K562 (cell line): ENCODE results near the gene FBXO48. TPM values are rescaled to one million over a fixed set of nuclear protein-coding genes. Genes with fewer than 3 reads are reported as not detected.
A peak's percentile ranks its signal among the peaks of the same experiment; 100 is the strongest.

ENCODE experiments used
- ATF4 ChIP-seq: fragments of 450-650 bp; formaldehyde crosslinking; IDR thresholded peaks from 2 replicates; pipeline ENCODE4 v1.4.0; 2022; ENCODE audit warnings: mild to moderate bottlenecking, moderate library complexity
- ATF7 ChIP-seq: fragments of 450-650 bp; IDR thresholded peaks from 2 replicates; pipeline ENCODE4 v1.7.1; 2014; ENCODE audit warnings: mild to moderate bottlenecking, moderate library complexity
- BACH1 ChIP-seq: fragments of 200-800 bp; sonication (Bioruptor generic); IDR thresholded peaks from 2 replicates; pipeline ENCODE4 v1.6.1; 2016; ENCODE audit warnings: missing genetic modification characterization, missing compliant biosample characterization
- BRCA1 ChIP-seq, 2 experiments: fragments of 450-650 bp in 1 of 2; sonication (generic) in 1 of 2; formaldehyde crosslinking in 1 of 2; IDR thresholded peaks; 2 replicates each; pipeline versions ENCODE4 v1.5.0 to v1.6.1; 2017 to 2020; ENCODE audit warnings: mild to moderate bottlenecking in 1 of 2, missing genetic modification reagents in 1 of 2
- CHCHD3 ChIP-seq: fragments of 250-450 bp; sonication (Bioruptor Pico); IDR thresholded peaks from 2 replicates; pipeline ENCODE4 v2.1.2; 2022; ENCODE audit warnings: mild to moderate bottlenecking
- CREB3 ChIP-seq: fragments of 450-650 bp; conservative IDR thresholded peaks from 2 replicates; pipeline ENCODE4 v1.6.1; 2016; ENCODE audit warnings: missing genetic modification characterization, low read depth, mild to moderate bottlenecking, missing compliant biosample characterization, moderate library complexity
- GABPB2 ChIP-seq: fragments of 250-450 bp; sonication (Bioruptor Pico); conservative IDR thresholded peaks from 2 replicates; pipeline ENCODE4 v1.5.1; 2021; ENCODE audit warnings: mild to moderate bottlenecking
- HINFP ChIP-seq: fragments of 450-650 bp; conservative IDR thresholded peaks from 2 replicates; pipeline ENCODE4 v1.6.1; 2016; ENCODE audit warnings: missing genetic modification characterization, low read depth, mild to moderate bottlenecking, control low read depth, missing compliant biosample characterization
- L3MBTL2 ChIP-seq: fragments of 450-650 bp; IDR thresholded peaks from 2 replicates; pipeline ENCODE4 v1.6.1; 2016; ENCODE audit warnings: mild to moderate bottlenecking, moderate library complexity
- NR3C1 ChIP-seq: sonication (generic); formaldehyde crosslinking; IDR thresholded peaks from 2 replicates; pipeline ENCODE4 v1.8.1; 2022; ENCODE audit warnings: missing genetic modification reagents
- PML ChIP-seq: IDR thresholded peaks from 2 replicates; pipeline ENCODE4 v1.6.1; 2012; ENCODE audit warnings: low read length, inconsistent platforms
- PRMT5 ChIP-seq: sonication (generic); formaldehyde crosslinking; IDR thresholded peaks from 2 replicates; pipeline ENCODE4 v1.5.0; 2020; ENCODE audit warnings: missing genetic modification reagents
- RBM15 ChIP-seq: fragments of 200-400 bp; formaldehyde crosslinking; IDR thresholded peaks from 2 replicates; pipeline ENCODE4 v1.6.1; 2018; ENCODE audit warnings: mild to moderate bottlenecking, low read length, moderate library complexity; ENCODE audit not compliant: insufficient read depth
- RBM22 ChIP-seq: fragments of 200-400 bp; formaldehyde crosslinking; IDR thresholded peaks from 2 replicates; pipeline ENCODE4 v1.6.1; 2018; ENCODE audit warnings: low read length, low read depth; ENCODE audit not compliant: poor library complexity, severe bottlenecking
- RBM34 ChIP-seq: fragments of 200-400 bp; formaldehyde crosslinking; IDR thresholded peaks from 2 replicates; pipeline ENCODE4 v1.6.1; 2018; ENCODE audit warnings: low read length, borderline replicate concordance; ENCODE audit not compliant: insufficient read depth
- SLC30A9 ChIP-seq: fragments of 250-450 bp; sonication (Bioruptor Pico); IDR thresholded peaks from 2 replicates; pipeline ENCODE4 v1.8.0; 2022; ENCODE audit warnings: mild to moderate bottlenecking, moderate library complexity
- TCFL5 ChIP-seq: fragments of 250-450 bp; sonication (Bioruptor Pico); conservative IDR thresholded peaks from 2 replicates; pipeline ENCODE4 v1.6.1; 2021; ENCODE audit warnings: mild to moderate bottlenecking, moderate library complexity, matching md5 sums
- TRIM24 ChIP-seq, 2 experiments: fragments of 450-650 bp; IDR thresholded peaks; 2 replicates each; pipeline ENCODE4 v1.6.1; 2016
- U2AF2 ChIP-seq: fragments of 200-400 bp; formaldehyde crosslinking; optimal IDR thresholded peaks from 2 replicates; pipeline ENCODE3; 2017; ENCODE audit warnings: low read depth, mild to moderate bottlenecking, low read length
- ZNF121 ChIP-seq: sonication (generic); formaldehyde crosslinking; conservative IDR thresholded peaks from 2 replicates; pipeline ENCODE4 v1.8.0; 2022; ENCODE audit warnings: missing genetic modification reagents
- ZNF282 ChIP-seq: sonication (generic); formaldehyde crosslinking; IDR thresholded peaks from 2 replicates; pipeline ENCODE4 v1.8.1; 2023; ENCODE audit warnings: missing genetic modification reagents
- polyA plus RNA-seq, 8 experiments: library from polyadenylated mRNA; depleted of rRNA in 4 of 8; stranded (reverse) in 5 of 8; unstranded in 3 of 8; fragments of >200 nt; fragmentation: Nextera tagmentation in 2 of 8; fragmentation: Illumina TruSeq in 1 of 8; extraction: Ambion mirVana in 2 of 8; extraction: Trizol in 1 of 8; gene quantifications; 2 replicates each; pipeline versions ENCODE4 v1.2.1 to v1.2.3, GENCODE V29; 2011 to 2014; ENCODE audit warnings: inconsistent platforms in 1 of 8, missing spikeins in 1 of 8
- total RNA-seq, 7 experiments: library from RNA; depleted of rRNA in 6 of 7; stranded (reverse); fragments of >200 nt in 6 of 7; fragmentation: Illumina TruSeq in 2 of 7; extraction: Trizol in 2 of 7; gene quantifications; 2 replicates each; pipeline versions ENCODE4 v1.2.1 to v1.2.3, GENCODE V29; 2011 to 2021; ENCODE audit warnings: low replicate concordance in 1 of 7
- TF ChIP-seq, protein P1 (sequence below), 2 experiments: fragments of 450-650 bp in 1 of 2; IDR thresholded peaks; 2 replicates each; pipeline ENCODE4 v1.6.1; 2011 to 2017; ENCODE audit warnings: low read depth in 2 of 2, antibody characterized with exemption in 1 of 2, borderline replicate concordance in 1 of 2, low read length in 1 of 2, mild to moderate bottlenecking in 1 of 2, mixed read lengths in 1 of 2; ENCODE audit not compliant: control insufficient read depth in 1 of 2

FBXO48 gene
- total and polyA plus RNA-seq, 9 of the 15 experiments (the other 6 are each of a cell fraction or from before 2014, with no cell fraction given), result 0.36 to 1.8 (median 0.73) TPM

DNA sequence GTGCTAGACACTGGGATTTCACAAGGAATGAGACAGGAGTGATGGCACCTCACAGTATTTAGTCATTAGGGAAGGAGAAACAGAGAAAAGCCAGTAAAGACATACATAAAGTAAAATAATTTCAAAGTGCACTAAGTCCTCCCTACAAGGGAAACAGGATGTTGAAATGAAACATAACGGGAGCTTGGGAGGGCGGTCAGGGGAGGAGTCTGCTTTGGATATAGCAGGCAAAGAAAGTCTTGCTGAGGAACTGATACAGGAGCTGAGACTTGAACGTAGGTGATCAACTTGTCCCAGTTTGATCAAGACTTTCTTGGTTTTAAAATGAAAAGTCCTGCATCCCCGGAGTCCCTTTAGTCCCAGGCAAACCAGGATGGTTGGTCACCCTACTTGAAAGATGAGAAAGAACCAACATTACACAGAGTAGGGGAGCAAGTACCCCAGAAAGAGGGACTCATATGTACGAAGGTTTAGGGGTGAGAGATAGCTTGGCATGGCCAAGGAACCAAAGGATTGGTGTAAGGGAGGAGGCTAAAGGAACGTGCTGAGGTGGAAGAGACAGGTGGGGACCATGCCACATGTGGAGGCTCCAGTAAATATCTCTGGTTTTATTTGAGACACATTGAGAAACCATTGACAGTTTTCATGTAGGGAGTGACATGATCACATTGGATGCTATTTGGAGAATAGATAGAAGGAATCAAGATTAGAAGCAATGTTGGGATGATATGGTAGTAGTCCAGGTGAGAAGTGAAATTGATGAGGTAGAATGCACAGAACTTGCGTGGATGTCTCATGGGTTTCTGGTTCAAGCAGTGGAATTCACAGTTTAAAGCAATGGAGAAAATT lies 28.4 kb downstream of the FBXO48 start (continued):
- TF ChIP-seq ATF7, result no peak
- no peak for TF ChIP-seq RBM22
- TF ChIP-seq BACH1, result no peak
- no peak for TF ChIP-seq SLC30A9 (CRISPR knock-in tag)
- TF ChIP-seq TCFL5, result peak; percentile 86; the same call in 1 of the 2 replicates
- TF ChIP-seq GABPB2 (CRISPR knock-in tag), result peak; percentile 93
- TF ChIP-seq U2AF2, result no peak
- TF ChIP-seq TRIM24 (IDR thresholded peaks at IDR 0.05), result no peak
- TF ChIP-seq ZNF282, result no peak
- no peak for TF ChIP-seq PRMT5
- TF ChIP-seq, protein P1, sequence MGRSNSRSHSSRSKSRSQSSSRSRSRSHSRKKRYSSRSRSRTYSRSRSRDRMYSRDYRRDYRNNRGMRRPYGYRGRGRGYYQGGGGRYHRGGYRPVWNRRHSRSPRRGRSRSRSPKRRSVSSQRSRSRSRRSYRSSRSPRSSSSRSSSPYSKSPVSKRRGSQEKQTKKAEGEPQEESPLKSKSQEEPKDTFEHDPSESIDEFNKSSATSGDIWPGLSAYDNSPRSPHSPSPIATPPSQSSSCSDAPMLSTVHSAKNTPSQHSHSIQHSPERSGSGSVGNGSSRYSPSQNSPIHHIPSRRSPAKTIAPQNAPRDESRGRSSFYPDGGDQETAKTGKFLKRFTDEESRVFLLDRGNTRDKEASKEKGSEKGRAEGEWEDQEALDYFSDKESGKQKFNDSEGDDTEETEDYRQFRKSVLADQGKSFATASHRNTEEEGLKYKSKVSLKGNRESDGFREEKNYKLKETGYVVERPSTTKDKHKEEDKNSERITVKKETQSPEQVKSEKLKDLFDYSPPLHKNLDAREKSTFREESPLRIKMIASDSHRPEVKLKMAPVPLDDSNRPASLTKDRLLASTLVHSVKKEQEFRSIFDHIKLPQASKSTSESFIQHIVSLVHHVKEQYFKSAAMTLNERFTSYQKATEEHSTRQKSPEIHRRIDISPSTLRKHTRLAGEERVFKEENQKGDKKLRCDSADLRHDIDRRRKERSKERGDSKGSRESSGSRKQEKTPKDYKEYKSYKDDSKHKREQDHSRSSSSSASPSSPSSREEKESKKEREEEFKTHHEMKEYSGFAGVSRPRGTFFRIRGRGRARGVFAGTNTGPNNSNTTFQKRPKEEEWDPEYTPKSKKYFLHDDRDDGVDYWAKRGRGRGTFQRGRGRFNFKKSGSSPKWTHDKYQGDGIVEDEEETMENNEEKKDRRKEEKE (IDR thresholded peaks at IDR 0.05; ENCODE audit: borderline replicate concordance in 1 of 2, control insufficient read depth in 1 of 2, low read depth in 2 of 2, low read length in 1 of 2), result peak in 1 of 2 experiments; percentile 55; a peak in 1 of 4 replicates
- TF ChIP-seq CHCHD3 (CRISPR knock-in tag), result peak; percentile 96
- TF ChIP-seq BRCA1 (IDR thresholded peaks at IDR 0.05), result no peak
- TF ChIP-seq BRCA1 (CRISPR knock-in tag; IDR thresholded peaks at IDR 0.05), result no peak
- TF ChIP-seq PML, result peak; percentile 96
- TF ChIP-seq NR3C1 (CRISPR knock-in tag), result no peak
- no peak for TF ChIP-seq ZNF121 (CRISPR knock-in tag)
- no peak for TF ChIP-seq RBM15
- no peak for TF ChIP-seq HINFP
- TF ChIP-seq CREB3 (tag), result no peak
- TF ChIP-seq L3MBTL2, result no peak
- TF ChIP-seq ATF4 (CRISPR knock-in tag), result peak; percentile 87
- no peak for TF ChIP-seq RBM34
